Measurements from ENCODE around the gene ISL1. TPM values are rescaled to one million over a fixed set of nuclear protein-coding genes. Genes with fewer than 3 reads are reported as not detected.

The ISL1 gene
- total and polyA plus RNA-seq, 2 of the 8 experiments (the other 6 are each of a cell fraction or from before 2014, with no cell fraction given): 0.05 to 0.19 TPM

GRCh38 chr5:51389577-51390463 is 6.6 kb downstream of the ISL1 start (continued):
- TF ChIP-seq SIX5 (IDR thresholded peaks at IDR 0.05; ENCODE audit: low read depth, low read length): no peak
- no peak; a peak in 1 of 4 replicates for TF ChIP-seq HDAC2 (IDR thresholded peaks at IDR 0.05; ENCODE audit: borderline replicate concordance in 1 of 2, low read depth in 2 of 2, low read length in 2 of 2)
- TF ChIP-seq SP4 (IDR thresholded peaks at IDR 0.05; ENCODE audit: low read length): no peak
- TF ChIP-seq CBX5 (IDR thresholded peaks at IDR 0.05; ENCODE audit: low read depth, low read length): no peak
- 0 out of 4 replicates have a peak, but pooled peaks of 1 of the 2 experiments have one; percentile 24 for TF ChIP-seq SIN3A (conservative IDR thresholded peaks at IDR 0.05 in 1 of 2, IDR thresholded peaks at IDR 0.05 in 1 of 2; ENCODE audit: low read depth in 1 of 2, low read length in 2 of 2)
- TF ChIP-seq CHD1 (IDR thresholded peaks at IDR 0.05; ENCODE audit: low read depth, low read length): no peak
- TF ChIP-seq SUZ12 (IDR thresholded peaks at IDR 0.05; ENCODE audit: low read length): peak; percentile 94
- no peak for TF ChIP-seq BRCA1 (IDR thresholded peaks at IDR 0.05; ENCODE audit: low read depth, low read length)
- no peak for TF ChIP-seq CTCF (IDR thresholded peaks at IDR 0.05; ENCODE audit: control extremely low read depth in 1 of 3, insufficient read depth in 1 of 3, low read depth in 1 of 3, low read length in 3 of 3)
- no peak for TF ChIP-seq RFX5 (IDR thresholded peaks at IDR 0.05; ENCODE audit: borderline replicate concordance, low read depth, low read length)
- TF ChIP-seq CTBP2 (IDR thresholded peaks at IDR 0.05; ENCODE audit: borderline replicate concordance, insufficient read depth, insufficient read length, low read length): peak; percentile 73
- TF ChIP-seq EGR1 (IDR thresholded peaks at IDR 0.05; ENCODE audit: borderline replicate concordance, low read depth, low read length): no peak
- peak; percentile 81 for TF ChIP-seq ASH2L (IDR thresholded peaks at IDR 0.05; ENCODE audit: low read length)
- TF ChIP-seq SP2 (IDR thresholded peaks at IDR 0.05; ENCODE audit: low read length): no peak
- peak; percentile 39; the same call in 1 of the 2 replicates for TF ChIP-seq TEAD4 (IDR thresholded peaks at IDR 0.05; ENCODE audit: low read depth, low read length)
- no peak for TF ChIP-seq GTF2F1 (IDR thresholded peaks at IDR 0.05; ENCODE audit: borderline replicate concordance, low read depth, low read length)
- peak; percentile 98 for TF ChIP-seq EZH2 (IDR thresholded peaks at IDR 0.05; ENCODE audit: low read depth, low read length, severe bottlenecking)
- TF ChIP-seq TAF7 (optimal IDR thresholded peaks at IDR 0.05; ENCODE audit: borderline replicate concordance, low read depth, low read length): no peak
- no peak for TF ChIP-seq KDM1A (IDR thresholded peaks at IDR 0.05; ENCODE audit: borderline replicate concordance, low read length)
- TF ChIP-seq, protein P1, sequence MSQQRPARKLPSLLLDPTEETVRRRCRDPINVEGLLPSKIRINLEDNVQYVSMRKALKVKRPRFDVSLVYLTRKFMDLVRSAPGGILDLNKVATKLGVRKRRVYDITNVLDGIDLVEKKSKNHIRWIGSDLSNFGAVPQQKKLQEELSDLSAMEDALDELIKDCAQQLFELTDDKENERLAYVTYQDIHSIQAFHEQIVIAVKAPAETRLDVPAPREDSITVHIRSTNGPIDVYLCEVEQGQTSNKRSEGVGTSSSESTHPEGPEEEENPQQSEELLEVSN (IDR thresholded peaks at IDR 0.05): peak; percentile 36

Data from H1 (cell line).